Measurements from ENCODE around the gene LIX1. TPM values are rescaled to one million over a fixed set of nuclear protein-coding genes. Genes with fewer than 3 reads are reported as not detected.

Gene LIX1
- not detected in 2 replicates for total RNA-seq

GRCh38 chr5:97142521-97143254 is at the start of gene LIX1:
TSS of gene LIX1 (minus strand) at chr5:97142611. CDS start at chr5:97142576, 35 bp downstream.

GRCh38 chr5:97183100-97183929 is 40.9 kb upstream of the LIX1 start, which contains the start of gene RIOK2:
TSS of gene RIOK2 (minus strand) at chr5:97183247. CDS start at chr5:97183191, 56 bp downstream.

Other genes with a start within 250 kb of the LIX1 start
- 22.5 and 52.2 TPM in 2 replicates for gene LNPEP, start 206.5 kb downstream of the LIX1 start, total RNA-seq
- 12.6 and 37.4 TPM in 2 replicates for gene RIOK2, start 40.6 kb upstream of the LIX1 start, total RNA-seq

Measured in bladder microvascular endothelial cell (primary cell).